ENCODE measurements around the gene MAP1LC3A. TPM values are rescaled to one million over a fixed set of nuclear protein-coding genes. Genes with fewer than 3 reads are reported as not detected.

The MAP1LC3A gene
- total RNA-seq, 1 experiment from 2014 or later, result not detected

DNA sequence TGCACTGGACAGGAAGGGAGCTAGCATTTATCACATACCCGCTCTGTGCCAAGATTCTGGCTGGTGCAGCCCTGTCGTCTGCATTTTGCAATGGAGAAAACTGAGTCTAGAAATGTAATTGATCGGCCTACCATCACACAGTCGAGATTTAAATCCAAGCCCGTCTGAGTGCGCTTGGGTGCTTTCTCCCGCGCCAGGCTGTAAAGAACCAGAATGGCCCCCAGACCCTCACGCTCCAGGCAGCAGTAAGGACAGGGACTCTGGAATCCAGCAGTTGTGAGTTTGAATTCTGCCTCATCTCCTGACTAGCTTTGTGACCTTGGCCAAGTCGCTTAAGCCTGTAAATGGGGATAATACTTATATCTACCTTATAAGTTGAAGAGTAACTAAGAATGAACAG lies 31.5 kb upstream of the MAP1LC3A start (continued):
- TF ChIP-seq, protein P1, sequence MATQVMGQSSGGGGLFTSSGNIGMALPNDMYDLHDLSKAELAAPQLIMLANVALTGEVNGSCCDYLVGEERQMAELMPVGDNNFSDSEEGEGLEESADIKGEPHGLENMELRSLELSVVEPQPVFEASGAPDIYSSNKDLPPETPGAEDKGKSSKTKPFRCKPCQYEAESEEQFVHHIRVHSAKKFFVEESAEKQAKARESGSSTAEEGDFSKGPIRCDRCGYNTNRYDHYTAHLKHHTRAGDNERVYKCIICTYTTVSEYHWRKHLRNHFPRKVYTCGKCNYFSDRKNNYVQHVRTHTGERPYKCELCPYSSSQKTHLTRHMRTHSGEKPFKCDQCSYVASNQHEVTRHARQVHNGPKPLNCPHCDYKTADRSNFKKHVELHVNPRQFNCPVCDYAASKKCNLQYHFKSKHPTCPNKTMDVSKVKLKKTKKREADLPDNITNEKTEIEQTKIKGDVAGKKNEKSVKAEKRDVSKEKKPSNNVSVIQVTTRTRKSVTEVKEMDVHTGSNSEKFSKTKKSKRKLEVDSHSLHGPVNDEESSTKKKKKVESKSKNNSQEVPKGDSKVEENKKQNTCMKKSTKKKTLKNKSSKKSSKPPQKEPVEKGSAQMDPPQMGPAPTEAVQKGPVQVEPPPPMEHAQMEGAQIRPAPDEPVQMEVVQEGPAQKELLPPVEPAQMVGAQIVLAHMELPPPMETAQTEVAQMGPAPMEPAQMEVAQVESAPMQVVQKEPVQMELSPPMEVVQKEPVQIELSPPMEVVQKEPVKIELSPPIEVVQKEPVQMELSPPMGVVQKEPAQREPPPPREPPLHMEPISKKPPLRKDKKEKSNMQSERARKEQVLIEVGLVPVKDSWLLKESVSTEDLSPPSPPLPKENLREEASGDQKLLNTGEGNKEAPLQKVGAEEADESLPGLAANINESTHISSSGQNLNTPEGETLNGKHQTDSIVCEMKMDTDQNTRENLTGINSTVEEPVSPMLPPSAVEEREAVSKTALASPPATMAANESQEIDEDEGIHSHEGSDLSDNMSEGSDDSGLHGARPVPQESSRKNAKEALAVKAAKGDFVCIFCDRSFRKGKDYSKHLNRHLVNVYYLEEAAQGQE (IDR thresholded peaks at IDR 0.05; ENCODE audit: low read depth), result no peak
- no peak for TF ChIP-seq YY1 (IDR thresholded peaks at IDR 0.05; ENCODE audit: extremely low read depth, insufficient replicate concordance, low read depth, low read length)
- TF ChIP-seq CBX3 (IDR thresholded peaks at IDR 0.05; ENCODE audit: low read depth), result no peak
- TF ChIP-seq ELF1 (IDR thresholded peaks at IDR 0.05; ENCODE audit: borderline replicate concordance, low read depth), result no peak
- TF ChIP-seq EGR1 (IDR thresholded peaks at IDR 0.05; ENCODE audit: low read depth), result no peak
- no peak for TF ChIP-seq JUND (IDR thresholded peaks at IDR 0.05)

DNA sequence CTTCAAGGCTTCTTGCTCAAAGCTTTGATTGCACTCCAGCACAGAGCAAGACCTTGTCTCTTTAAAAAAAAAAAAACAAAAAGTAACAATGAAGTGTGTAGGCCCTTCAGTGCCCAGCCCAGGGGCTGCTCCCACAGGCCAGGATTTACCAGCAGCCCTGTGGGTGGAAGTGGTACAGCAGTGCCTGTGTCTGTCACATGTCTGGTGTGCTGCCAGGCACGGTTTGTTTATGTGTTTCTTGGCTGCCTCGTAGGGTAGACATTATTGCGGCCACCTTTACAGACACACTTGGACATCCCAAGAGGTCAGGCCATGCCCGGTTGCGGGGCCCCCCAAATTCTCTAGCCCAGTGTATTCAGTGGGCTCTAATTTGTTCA lies 29.6 kb upstream of the MAP1LC3A start:
- Histone ChIP-seq H3K27ac (ENCODE audit: low read depth, low read length) (no peak overlapping the region), H3K4me3 (replicated peaks in 1 of 2; ENCODE audit: low read depth in 1 of 2, low read length in 2 of 2) (no peak overlapping the region), H3K36me3 (ENCODE audit: control insufficient read depth in 1 of 2, insufficient read depth in 2 of 2, low read length in 2 of 2) (peaks cover 11 to 47% of the 10 kb centered on the region in 2 experiments), H3K4me1 (ENCODE audit: control insufficient read depth in 1 of 2, insufficient read depth in 2 of 2, low read length in 2 of 2) (peaks cover 26 to 31% of the 10 kb centered on the region in 2 experiments), H3K9ac (ENCODE audit: low read length) (no peak overlapping the region), H3K9me2 (ENCODE audit: insufficient read depth) (no peaks in the 10 kb centered on the region), H3K79me2 (ENCODE audit: insufficient read depth, low read length) (peaks cover 41% of the 10 kb centered on the region), H3K4me2 (ENCODE audit: low read length) (no peak overlapping the region), H3K27me3 (ENCODE audit: insufficient read depth, low read length) (no peaks in the 10 kb centered on the region), H4K20me1 (ENCODE audit: insufficient read depth) (no peaks in the 10 kb centered on the region; the same call in 1 of the 2 replicates), H3K9me3 (ENCODE audit: control insufficient read depth in 1 of 2, insufficient read depth in 1 of 2, low read depth in 1 of 2, low read length in 2 of 2) (no peaks in the 10 kb centered on the region), H2AFZ (ENCODE audit: low read depth, low read length, poor library complexity, severe bottlenecking) (no peak overlapping the region)
- CTCF ChIA-PET, result no interaction called here
- BruUV-seq (replicated peaks), result no TSS peak
- POLR2A ChIA-PET, result no interaction called here
- DNase-seq (ENCODE audit: low read depth, low spot score) (no peak), ATAC-seq (no peak)
- TF ChIP-seq TCF7L2 (IDR thresholded peaks at IDR 0.05; ENCODE audit: borderline replicate concordance, extremely low read depth, insufficient read depth, insufficient read length) (no peak), FOSL1 (IDR thresholded peaks at IDR 0.05; ENCODE audit: low read depth) (no peak), JUND (IDR thresholded peaks at IDR 0.05) (no peak), ZNF274 (IDR thresholded peaks at IDR 0.05; ENCODE audit: low read depth, low read length) (no peak), EZH2phosphoT487 (IDR thresholded peaks at IDR 0.05; ENCODE audit: borderline replicate concordance) (no peak)
- TF ChIP-seq, protein P2, sequence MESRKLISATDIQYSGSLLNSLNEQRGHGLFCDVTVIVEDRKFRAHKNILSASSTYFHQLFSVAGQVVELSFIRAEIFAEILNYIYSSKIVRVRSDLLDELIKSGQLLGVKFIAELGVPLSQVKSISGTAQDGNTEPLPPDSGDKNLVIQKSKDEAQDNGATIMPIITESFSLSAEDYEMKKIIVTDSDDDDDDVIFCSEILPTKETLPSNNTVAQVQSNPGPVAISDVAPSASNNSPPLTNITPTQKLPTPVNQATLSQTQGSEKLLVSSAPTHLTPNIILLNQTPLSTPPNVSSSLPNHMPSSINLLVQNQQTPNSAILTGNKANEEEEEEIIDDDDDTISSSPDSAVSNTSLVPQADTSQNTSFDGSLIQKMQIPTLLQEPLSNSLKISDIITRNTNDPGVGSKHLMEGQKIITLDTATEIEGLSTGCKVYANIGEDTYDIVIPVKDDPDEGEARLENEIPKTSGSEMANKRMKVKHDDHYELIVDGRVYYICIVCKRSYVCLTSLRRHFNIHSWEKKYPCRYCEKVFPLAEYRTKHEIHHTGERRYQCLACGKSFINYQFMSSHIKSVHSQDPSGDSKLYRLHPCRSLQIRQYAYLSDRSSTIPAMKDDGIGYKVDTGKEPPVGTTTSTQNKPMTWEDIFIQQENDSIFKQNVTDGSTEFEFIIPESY (IDR thresholded peaks at IDR 0.05; ENCODE audit: extremely low read depth, insufficient replicate concordance, low read length), result no peak
- TF ChIP-seq, protein P1 (IDR thresholded peaks at IDR 0.05; ENCODE audit: low read depth), result no peak
- intact Hi-C loops (cut with micrococcal nuclease), result no loop called here
- RAD21 ChIA-PET (ENCODE audit: low non-redundant PET in 1 of 2, low total read pairs in 2 of 2, uncharacterized antibody in 2 of 2, unreplicated experiment in 2 of 2), result no interaction called here
